Right lobe of liver (tissue), 6 donors: Measurements from ENCODE around the gene TMUB2. TPM values are rescaled to one million over a fixed set of nuclear protein-coding genes. Genes with fewer than 3 reads are reported as not detected.

Source experiments
- ATAC-seq, 4 donors: fragments of 200-7000 bp; cut with Tn5 transposase; one replicate each; pipeline ENCODE4 v1.9.1; 2020; ENCODE audit warnings: mild to moderate bottlenecking in 4 of 4, moderate library complexity in 4 of 4
- DNase-seq, 3 donors: peaks; one replicate each; pipeline ENCODE4 v3.0.0-alpha.2; 2020
- H3K27ac ChIP-seq, 3 donors: fragments of 200-600 bp; one replicate each; pipeline ENCODE4 v1.8.0; 2022
- H3K27me3 ChIP-seq, 2 donors: fragments of 200-600 bp; one replicate each; pipeline ENCODE4 v1.8.0; 2022
- H3K36me3 ChIP-seq, 4 donors: fragments of 200-600 bp; sonication (generic) in 1 of 4; one replicate each; pipeline versions ENCODE4 v1.5.1 to v1.8.0; 2017 to 2022; ENCODE audit warnings: control low read depth in 1 of 4
- H3K4me1 ChIP-seq, 4 donors: fragments of 200-600 bp; sonication (generic) in 1 of 4; one replicate each; pipeline versions ENCODE4 v1.5.1 to v1.8.0; 2017 to 2022; ENCODE audit warnings: control low read depth in 1 of 4
- H3K4me3 ChIP-seq, 3 donors: fragments of 200-600 bp; one replicate each; pipeline ENCODE4 v1.8.0; 2022
- H3K9me3 ChIP-seq, 4 donors: fragments of 200-600 bp; sonication (generic) in 1 of 4; one replicate each; pipeline versions ENCODE4 v1.5.1 to v1.8.0; 2017 to 2022; ENCODE audit warnings: control low read depth in 1 of 4
- CTCF ChIP-seq, 4 donors: fragments of 200-600 bp in 3 of 4; fragments of 450-650 bp in 1 of 4; IDR thresholded peaks; one replicate each; pipeline versions ENCODE4 v1.5.1 to v1.8.0; 2016 to 2022; ENCODE audit warnings: antibody characterized with exemption in 4 of 4, mild to moderate bottlenecking in 2 of 4
- POLR2A ChIP-seq: fragments of 450-650 bp; IDR thresholded peaks from one replicate; pipeline ENCODE4 v1.6.1; 2017; ENCODE audit warnings: antibody characterized with exemption, mild to moderate bottlenecking
- WGBS: methylation state at CpG from one replicate; pipeline ENCODE4 v1.1.6; 2018; ENCODE audit warnings: low coverage, low lambda C conversion rate; ENCODE audit not compliant: insufficient coverage; ENCODE audit errors: missing lambda C conversion rate; 5-methylcytosine and 5-hydroxymethylcytosine counted together
- intact Hi-C, 2 donors: fragments of 100-400 bp; cut with DNase I; formaldehyde crosslinking; loops; one replicate each; pipeline versions ENCODE4 v1.11.2 to v1.14.1; 2022
- total RNA-seq, 6 experiments: library from RNA; depleted of rRNA in 2 of 6; stranded (reverse); fragments of >200 nt in 2 of 6; fragmentation: NEBNext Ultra II Directional in 3 of 6; extraction: Animal tissue kit (Norgen Biotek cat#: 25700) in 3 of 6; gene quantifications; one replicate each; pipeline versions ENCODE4 v1.1.0 to v1.2.4, GENCODE V29; 2016 to 2023
- donor health status: DM: no; HTN: yes; CAD: no.
- donor health status: DM: no; HTN: no; CAD: no.
- donor health status: DM: no; HTN: no; CAD: no.
- donor health status: DM: no; HTN: yes; CAD: no.
- donor health status: DM: no; HTN: yes; CAD: no.

The TMUB2 gene
- total RNA-seq, 6 experiments from 2014 or later: 13.8 to 18.0 (median 15.7) TPM

- whole genome bisulfite sequencing: 91% methylated on average over 4 of the region's 31 CpGs
- H3K36me3 ChIP-seq: peaks cover 9 to 69% (median 31%) of the 10 kb centered on the region in 4 donors
- no peaks in the 10 kb centered on the region for H3K27me3 ChIP-seq
- no peak overlapping the region for H3K27ac ChIP-seq
- intact Hi-C loops: loop anchor here (5.0 to 10.0 kb wide), 2 partner anchors 110 to 142 kb away; partner anchors contain the start of gene SLC25A39 (in 2 of the 2)
- ATAC-seq (no peak), DNase-seq (no peak)
- H3K4me1 ChIP-seq: peaks cover 0 to 10% (median 3%) of the 10 kb centered on the region in 4 donors
- TF ChIP-seq CTCF (IDR thresholded peaks at IDR 0.05): no peak
- TF ChIP-seq POLR2A: no peak
- H3K9me3 ChIP-seq: no peaks in the 10 kb centered on the region
- no peak overlapping the region for H3K4me3 ChIP-seq
Measured at GRCh38 chr17:44212507-44213402, 26.0 kb downstream of the TMUB2 start.

GRCh38 chr17:44213403-44214229 is 26.8 kb downstream of the TMUB2 start:
- DNase-seq: no peak
- peaks cover 9 to 62% (median 29%) of the 10 kb centered on the region in 4 donors for H3K36me3 ChIP-seq
- 94% methylated on average over 3 of the region's 15 CpGs for WGBS

GRCh38 chr17:44214230-44214494 is 27.4 kb downstream of the TMUB2 start:
- Histone ChIP-seq H3K27ac (no peak overlapping the region), H3K27me3 (no peaks in the 10 kb centered on the region), H3K9me3 (no peaks in the 10 kb centered on the region), H3K4me3 (no peak overlapping the region), H3K36me3 (peaks cover 9 to 56% (median 27%) of the 10 kb centered on the region in 4 donors), H3K4me1 (peaks cover 0 to 15% (median 6%) of the 10 kb centered on the region in 4 donors)
- TF ChIP-seq CTCF (IDR thresholded peaks at IDR 0.05) (no peak), POLR2A (no peak)
- DNase-seq: no peak
- intact Hi-C loops: loop anchor here (5.0 to 10.0 kb wide), 2 partner anchors 108 to 141 kb away; partner anchors contain the start of gene SLC25A39 (in 2 of the 2)
- ATAC-seq: no peak
- 60% methylated on average over 1 of the region's 1 CpG for WGBS

More at GRCh38 chr17:44213403-44214229, 26.8 kb downstream of the TMUB2 start:
- TF ChIP-seq CTCF (IDR thresholded peaks at IDR 0.05) (no peak), POLR2A (no peak)
- Histone ChIP-seq H3K27me3 (no peaks in the 10 kb centered on the region), H3K4me1 (peaks cover 0 to 15% (median 6%) of the 10 kb centered on the region in 4 donors), H3K4me3 (no peak overlapping the region), H3K9me3 (no peaks in the 10 kb centered on the region), H3K27ac (no peak overlapping the region)
- intact Hi-C loops: loop anchor here (5.0 to 10.0 kb wide), 2 partner anchors 109 to 141 kb away; partner anchors contain the start of gene SLC25A39 (in 2 of the 2)
- no peak for ATAC-seq

- Histone ChIP-seq H3K36me3 (peaks cover 9 to 49% (median 20%) of the 10 kb centered on the region in 4 donors), H3K27ac (no peak overlapping the region), H3K27me3 (no peaks in the 10 kb centered on the region), H3K4me3 (no peak overlapping the region), H3K9me3 (no peaks in the 10 kb centered on the region), H3K4me1 (peaks cover 0 to 15% (median 6%) of the 10 kb centered on the region in 4 donors)
- DNase-seq (no peak), ATAC-seq (no peak)
- intact Hi-C loops: loop anchor here (5.0 to 10.0 kb wide), 2 partner anchors 107 to 140 kb away; partner anchors contain the start of gene SLC25A39 (in 2 of the 2)
- WGBS: 90% methylated on average over 6 of the region's 6 CpGs
- no peak for TF ChIP-seq POLR2A
- no peak for TF ChIP-seq CTCF (IDR thresholded peaks at IDR 0.05)
Measured at GRCh38 chr17:44214896-44215295, 28.1 kb downstream of the TMUB2 start.
